CD4-positive, alpha-beta T cell treated with Interleukin-15 for 4 hours (primary cell): ENCODE data around the gene PCDHA7.
"Not testable (repeated sequence)": the region's sequence is repeated elsewhere in the genome, so short reads cannot be mapped to it uniquely, and the experiment has no call there.

Experiments used
- DNase-seq: peaks from one replicate; pipeline ENCODE4 v3.0.0-alpha.2; 2020; ENCODE audit warnings: low spot score

PCDHA7 gene

DNA sequence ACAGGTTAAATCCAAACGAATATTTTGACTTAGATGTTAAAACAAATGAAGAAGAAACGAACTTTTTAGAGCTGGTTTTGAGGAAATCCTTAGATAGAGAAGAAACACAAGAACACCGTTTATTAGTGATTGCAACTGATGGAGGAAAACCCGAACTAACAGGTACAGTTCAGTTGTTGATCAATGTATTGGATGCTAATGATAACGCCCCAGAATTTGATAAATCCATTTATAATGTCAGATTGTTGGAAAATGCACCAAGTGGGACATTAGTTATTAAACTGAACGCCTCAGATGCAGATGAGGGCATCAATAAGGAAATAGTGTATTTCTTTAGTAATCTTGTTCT, 11.8 kb upstream of the PCDHA7 start:
- no peak for DNase-seq

DNA sequence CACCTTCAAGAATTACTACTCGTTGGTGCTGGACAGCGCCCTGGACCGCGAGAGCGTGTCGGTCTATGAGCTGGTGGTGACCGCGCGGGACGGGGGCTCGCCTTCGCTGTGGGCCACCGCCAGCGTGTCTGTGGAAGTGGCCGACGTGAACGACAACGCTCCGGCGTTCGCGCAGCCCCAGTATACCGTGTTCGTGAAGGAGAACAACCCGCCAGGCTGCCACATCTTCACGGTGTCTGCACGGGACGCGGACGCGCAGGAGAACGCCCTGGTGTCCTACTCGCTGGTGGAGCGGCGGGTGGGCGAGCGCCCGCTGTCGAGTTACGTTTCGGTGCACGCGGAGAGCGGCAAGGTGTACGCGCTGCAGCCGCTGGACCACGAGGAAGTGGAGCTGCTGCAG, 11.1 kb upstream of the PCDHA7 start:
- not testable (repeated sequence) for DNase-seq

DNA sequence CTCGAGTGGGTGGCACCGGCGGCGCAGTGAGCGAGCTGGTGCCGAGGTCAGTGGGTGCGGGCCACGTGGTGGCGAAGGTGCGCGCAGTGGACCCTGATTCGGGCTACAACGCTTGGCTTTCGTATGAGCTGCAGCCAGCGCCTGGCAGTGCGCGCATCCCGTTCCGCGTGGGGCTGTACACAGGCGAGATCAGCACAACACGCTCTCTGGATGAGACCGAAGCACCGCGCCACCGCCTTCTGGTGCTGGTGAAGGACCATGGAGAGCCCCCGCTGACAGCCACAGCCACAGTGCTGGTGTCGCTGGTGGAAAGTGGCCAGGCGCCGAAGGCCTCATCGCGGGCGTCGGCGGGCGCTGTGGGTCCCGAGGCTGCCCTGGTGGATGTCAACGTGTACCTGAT, 10.6 kb upstream of the PCDHA7 start:
- DNase-seq, result no peak

DNA sequence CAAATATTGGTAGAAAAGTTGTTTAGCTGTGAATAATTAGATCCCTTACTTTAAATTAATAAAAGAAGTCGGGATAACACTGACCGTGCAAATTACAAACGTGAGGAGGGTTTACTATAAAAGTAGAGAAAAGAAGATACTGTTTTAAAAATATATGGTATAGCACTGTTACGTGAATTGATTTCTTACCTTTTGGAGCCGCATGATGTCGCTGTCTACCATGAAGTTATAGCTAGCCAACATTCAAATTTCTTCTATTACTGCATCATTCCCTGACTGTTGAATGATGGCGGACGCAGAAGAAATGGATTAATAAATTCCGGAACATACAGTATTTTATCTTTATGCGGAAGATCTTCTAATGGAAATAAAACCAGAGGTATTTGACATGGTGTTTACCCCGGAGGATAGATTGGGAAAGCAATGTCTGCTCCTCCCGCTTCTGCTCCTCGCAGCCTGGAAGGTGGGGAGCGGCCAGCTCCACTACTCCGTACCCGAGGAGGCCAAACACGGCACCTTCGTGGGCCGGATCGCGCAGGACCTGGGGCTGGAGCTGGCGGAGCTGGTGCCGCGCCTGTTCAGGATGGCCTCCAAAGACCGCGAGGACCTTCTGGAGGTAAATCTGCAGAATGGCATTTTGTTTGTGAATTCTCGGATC, 6.2 kb upstream of the PCDHA7 start, which contains the start of gene PCDHA6:
TSS of gene PCDHA6 (plus strand) at position 257 of the 658 bp plus-strand sequence. CDS start at position 389, 132 bp downstream.
- DNase-seq, result no peak

DNA sequence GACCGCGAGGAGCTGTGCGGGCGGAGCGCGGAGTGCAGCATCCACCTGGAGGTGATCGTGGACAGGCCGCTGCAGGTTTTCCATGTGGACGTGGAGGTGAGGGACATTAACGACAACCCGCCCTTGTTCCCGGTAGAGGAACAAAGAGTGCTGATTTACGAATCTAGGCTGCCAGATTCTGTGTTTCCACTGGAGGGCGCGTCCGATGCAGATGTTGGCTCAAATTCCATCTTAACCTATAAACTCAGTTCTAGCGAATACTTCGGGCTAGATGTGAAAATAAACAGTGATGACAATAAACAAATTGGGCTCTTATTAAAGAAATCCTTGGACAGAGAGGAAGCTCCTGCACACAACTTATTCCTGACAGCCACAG, 5.7 kb upstream of the PCDHA7 start:
- no peak for DNase-seq

DNA sequence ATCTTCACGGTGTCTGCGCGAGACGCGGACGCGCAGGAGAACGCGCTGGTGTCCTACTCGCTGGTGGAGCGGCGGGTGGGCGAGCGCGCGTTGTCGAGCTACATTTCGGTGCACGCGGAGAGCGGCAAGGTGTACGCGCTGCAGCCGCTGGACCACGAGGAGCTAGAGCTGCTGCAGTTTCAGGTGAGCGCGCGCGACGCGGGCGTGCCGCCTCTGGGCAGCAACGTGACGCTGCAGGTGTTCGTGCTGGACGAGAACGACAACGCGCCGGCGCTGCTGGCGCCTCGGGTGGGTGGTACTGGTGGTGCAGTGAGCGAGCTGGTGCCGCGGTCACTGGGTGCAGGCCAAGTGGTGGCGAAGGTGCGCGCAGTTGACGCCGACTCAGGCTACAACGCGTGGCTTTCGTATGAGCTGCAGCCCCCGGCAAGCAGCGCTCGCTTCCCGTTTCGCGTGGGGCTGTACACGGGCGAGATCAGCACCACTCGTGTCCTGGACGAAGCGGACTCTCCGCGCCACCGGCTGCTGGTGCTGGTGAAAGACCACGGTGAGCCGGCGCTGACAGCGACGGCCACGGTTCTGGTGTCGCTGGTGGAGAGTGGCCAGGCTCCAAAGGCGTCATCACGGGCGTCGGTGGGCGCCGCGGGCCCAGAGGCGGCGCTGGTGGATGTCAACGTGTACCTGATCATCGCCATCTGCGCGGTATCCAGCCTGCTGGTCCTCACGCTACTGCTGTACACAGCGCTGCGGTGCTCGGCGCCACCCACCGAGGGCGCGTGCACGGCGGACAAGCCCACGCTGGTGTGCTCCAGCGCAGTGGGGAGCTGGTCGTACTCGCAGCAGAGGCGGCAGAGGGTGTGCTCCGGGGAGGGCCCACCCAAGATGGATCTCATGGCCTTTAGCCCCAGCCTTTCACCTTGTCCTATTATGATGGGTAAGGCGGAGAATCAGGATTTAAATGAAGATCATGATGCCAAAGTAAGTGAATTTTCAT, 4.3 kb upstream of the PCDHA7 start:
- DNase-seq, result not testable (repeated sequence)

DNA sequence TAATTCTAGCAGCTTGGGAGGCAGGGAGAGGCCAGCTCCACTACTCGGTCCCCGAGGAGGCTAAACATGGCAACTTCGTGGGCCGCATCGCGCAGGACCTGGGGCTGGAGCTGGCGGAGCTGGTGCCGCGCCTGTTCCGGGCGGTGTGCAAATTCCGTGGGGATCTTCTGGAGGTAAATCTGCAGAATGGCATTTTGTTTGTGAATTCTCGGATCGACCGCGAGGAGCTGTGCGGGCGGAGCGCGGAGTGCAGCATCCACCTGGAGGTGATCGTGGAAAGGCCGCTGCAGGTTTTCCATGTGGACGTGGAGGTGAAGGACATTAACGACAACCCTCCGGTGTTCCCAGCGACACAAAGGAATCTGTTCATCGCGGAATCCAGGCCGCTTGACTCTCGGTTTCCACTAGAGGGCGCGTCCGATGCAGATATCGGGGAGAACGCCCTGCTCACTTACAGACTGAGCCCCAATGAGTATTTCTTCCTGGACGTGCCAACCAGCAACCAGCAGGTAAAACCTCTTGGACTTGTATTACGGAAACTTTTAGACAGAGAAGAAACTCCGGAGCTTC, 455 bp downstream of the PCDHA7 start:
- not testable (repeated sequence) for DNase-seq

DNA sequence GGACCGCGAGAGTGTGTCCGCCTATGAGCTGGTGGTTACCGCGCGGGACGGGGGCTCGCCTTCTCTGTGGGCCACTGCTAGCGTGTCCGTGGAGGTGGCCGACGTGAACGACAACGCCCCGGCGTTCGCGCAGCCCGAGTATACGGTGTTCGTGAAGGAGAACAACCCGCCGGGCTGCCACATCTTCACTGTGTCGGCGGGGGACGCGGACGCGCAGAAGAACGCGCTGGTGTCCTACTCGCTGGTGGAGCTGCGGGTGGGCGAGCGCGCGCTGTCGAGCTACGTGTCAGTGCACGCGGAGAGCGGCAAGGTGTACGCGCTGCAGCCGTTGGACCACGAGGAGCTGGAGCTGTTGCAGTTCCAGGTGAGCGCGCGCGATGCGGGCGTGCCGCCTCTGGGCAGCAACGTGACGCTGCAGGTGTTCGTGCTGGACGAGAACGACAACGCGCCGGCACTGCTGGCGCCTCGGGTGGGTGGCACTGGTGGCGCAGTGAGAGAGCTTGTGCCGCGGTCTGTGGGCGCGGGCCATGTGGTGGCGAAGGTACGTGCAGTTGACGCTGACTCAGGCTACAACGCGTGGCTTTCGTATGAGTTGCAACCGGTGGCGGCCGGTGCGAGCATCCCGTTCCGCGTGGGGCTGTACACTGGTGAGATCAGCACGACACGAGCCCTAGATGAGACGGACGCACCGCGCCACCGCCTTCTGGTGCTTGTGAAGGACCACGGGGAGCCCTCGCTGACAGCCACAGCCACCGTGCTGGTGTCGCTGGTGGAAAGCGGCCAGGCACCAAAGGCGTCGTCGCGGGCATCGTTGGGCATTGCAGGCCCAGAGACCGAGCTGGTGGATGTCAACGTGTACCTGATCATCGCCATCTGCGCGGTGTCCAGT, 1.8 kb downstream of the PCDHA7 start:
- no peak for DNase-seq

DNA sequence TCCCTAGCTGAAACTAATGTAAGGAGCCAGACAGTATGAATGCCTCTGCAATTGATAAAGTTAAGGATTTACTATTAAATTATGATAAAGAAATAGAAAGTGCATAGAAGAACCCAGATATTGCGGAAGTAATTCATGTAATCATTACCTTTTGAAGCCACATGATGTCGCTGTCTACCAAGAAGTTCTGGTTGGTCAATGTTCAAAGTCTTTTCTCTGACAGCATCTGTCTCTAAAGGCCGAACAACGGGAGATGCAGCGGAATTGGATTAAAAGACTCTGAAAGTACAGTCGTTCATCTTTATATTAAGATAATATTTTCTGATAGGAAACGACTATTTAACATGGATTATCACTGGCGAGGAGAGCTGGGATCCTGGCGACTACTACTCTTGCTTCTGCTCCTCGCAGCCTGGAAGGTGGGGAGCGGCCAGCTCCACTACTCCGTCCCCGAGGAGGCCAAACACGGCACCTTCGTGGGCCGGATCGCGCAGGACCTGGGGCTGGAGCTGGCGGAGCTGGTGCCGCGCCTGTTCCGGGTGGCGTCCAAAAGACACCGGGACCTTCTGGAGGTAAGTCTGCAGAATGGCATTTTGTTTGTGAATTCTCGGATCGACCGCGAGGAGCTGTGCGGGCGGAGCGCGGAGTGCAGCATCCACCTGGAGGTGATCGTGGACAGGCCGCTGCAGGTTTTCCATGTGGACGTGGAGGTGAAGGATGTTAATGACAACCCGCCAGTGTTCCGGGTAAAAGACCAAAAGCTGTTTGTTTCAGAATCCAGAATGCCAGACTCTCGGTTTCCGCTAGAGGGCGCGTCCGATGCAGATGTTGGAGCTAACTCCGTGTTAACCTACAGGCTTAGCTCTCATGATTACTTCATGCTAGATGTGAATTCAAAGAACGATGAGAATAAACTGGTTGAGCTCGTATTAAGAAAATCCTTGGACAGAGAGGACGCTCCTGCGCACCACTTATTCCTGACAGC, 7.2 kb downstream of the PCDHA7 start, which contains the start of gene PCDHA8:
TSS of gene PCDHA8 (plus strand) at position 210 of the 985 bp plus-strand sequence. CDS start at position 345, 135 bp downstream.
- no peak for DNase-seq

DNA sequence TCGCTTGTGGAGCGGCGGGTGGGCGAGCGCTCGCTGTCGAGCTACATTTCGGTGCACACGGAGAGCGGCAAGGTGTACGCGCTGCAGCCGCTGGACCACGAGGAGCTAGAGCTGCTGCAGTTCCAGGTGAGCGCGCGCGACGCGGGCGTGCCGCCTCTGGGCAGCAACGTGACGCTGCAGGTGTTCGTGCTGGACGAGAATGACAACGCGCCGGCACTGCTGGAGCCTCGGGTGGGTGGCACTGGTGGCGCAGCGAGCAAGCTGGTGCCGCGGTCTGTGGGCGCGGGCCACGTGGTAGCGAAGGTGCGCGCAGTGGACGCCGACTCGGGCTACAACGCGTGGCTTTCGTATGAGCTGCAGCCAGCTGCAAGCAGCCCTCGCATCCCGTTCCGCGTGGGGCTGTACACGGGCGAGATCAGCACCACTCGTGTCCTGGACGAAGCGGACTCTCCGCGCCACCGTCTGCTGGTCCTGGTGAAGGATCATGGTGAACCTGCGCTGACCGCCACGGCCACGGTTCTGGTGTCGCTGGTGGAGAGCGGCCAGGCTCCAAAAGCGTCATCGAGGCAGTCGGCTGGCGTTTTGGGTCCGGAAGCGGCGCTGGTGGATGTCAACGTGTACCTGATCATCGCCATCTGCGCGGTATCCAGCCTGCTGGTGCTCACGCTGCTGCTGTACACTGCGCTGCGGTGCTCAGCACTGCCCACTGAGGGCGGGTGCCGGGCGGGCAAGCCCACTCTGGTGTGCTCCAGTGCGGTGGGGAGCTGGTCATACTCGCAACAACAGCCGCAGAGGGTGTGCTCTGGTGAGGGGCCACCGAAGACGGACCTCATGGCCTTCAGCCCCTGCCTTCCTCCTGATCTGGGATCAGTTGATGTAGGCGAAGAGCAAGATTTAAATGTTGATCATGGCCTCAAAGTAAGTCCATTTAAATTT, 9.0 kb downstream of the PCDHA7 start:
- no peak for DNase-seq

DNA sequence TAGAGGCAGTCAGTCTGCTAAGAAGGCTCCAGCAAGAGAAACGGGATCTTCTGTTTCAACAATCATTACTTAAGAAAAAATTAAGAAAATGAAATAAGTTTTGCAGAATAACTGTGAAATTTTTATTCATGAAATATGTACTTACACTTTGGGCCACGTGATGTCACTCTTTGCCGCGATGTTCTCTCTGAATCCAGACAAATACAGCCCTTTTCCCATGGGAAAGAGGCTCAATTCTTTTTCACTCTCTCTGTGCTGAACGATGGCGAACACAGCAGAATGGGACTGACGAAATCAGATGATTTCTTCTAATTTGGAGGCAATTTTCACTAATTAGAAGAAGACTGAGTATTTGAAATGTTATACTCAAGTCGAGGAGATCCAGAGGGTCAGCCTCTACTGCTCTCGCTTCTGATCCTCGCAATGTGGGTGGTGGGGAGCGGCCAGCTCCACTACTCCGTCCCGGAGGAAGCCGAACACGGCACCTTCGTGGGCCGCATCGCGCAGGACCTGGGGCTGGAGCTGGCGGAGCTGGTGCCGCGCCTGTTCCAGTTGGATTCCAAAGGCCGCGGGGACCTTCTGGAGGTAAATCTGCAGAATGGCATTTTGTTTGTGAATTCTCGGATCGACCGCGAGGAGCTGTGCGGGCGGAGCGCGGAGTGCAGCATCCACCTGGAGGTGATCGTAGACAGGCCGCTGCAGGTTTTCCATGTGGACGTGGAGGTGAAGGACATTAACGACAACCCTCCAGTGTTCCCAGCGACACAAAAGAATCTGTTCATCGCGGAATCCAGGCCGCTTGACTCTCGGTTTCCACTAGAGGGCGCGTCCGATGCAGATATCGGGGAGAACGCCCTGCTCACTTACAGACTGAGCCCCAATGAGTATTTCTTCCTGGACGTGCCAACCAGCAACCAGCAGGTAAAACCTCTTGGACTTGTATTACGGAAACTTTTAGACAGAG, 14.4 kb downstream of the PCDHA7 start, which contains the start of gene PCDHA9:
TSS of gene PCDHA9 (plus strand) at position 244 of the 964 bp plus-strand sequence. CDS start at position 358, 114 bp downstream.
- DNase-seq, result not testable (repeated sequence)

DNA sequence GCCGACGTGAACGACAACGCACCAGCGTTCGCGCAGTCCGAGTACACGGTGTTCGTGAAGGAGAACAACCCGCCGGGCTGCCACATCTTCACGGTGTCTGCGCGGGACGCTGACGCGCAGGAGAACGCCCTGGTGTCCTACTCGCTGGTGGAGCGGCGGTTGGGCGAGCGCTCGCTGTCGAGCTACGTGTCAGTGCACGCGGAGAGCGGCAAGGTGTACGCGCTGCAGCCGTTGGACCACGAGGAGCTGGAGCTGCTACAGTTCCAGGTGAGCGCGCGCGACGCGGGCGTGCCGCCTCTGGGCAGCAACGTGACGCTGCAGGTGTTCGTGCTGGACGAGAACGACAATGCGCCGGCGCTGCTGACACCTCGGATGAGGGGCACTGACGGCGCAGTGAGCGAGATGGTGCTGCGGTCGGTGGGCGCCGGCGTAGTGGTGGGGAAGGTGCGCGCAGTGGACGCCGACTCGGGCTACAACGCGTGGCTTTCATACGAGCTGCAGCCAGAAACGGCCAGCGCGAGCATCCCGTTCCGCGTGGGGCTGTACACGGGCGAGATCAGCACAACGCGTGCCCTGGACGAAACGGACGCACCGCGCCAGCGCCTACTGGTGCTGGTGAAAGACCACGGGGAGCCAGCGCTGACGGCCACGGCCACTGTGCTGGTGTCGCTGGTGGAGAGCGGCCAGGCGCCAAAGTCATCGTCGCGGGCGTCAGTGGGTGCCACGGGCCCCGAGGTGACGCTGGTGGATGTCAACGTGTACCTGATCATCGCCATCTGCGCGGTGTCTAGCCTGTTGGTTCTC, 16.0 kb downstream of the PCDHA7 start:
- DNase-seq, result not testable (repeated sequence)

DNA sequence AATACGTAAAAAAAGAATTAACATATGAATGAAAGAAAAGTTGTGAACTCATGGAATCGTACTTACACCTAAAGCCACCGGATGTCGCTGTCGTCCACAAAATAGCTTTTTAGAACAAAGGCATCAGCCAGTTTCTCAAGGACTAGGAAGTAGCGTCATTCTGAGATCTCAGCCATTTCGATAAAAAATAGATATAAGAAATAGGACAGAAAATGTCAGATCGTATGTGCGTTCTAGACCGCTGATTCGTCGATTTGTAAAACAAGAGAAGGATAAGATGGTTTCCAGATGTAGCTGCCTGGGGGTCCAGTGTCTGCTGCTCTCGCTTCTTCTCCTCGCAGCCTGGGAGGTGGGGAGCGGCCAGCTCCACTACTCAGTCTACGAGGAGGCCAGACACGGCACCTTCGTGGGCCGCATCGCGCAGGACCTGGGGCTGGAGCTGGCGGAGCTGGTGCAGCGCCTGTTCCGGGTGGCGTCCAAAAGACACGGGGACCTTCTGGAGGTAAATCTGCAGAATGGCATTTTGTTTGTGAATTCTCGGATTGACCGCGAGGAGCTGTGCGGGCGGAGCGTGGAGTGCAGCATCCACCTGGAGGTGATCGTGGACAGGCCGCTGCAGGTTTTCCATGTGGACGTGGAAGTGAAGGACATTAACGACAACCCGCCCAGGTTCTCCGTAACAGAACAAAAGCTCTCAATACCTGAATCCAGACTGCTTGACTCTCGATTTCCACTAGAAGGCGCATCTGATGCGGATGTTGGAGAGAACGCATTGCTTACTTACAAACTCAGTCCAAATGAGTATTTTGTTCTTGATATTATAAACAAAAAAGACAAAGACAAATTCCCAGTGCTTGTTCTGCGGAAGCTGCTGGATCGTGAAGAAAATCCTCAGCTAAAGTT, 22.0 kb downstream of the PCDHA7 start, which contains the start of gene PCDHA10:
TSS of gene PCDHA10 (plus strand) at position 126 of the 903 bp plus-strand sequence. CDS start at position 278, 152 bp downstream.
- no peak for DNase-seq

DNA sequence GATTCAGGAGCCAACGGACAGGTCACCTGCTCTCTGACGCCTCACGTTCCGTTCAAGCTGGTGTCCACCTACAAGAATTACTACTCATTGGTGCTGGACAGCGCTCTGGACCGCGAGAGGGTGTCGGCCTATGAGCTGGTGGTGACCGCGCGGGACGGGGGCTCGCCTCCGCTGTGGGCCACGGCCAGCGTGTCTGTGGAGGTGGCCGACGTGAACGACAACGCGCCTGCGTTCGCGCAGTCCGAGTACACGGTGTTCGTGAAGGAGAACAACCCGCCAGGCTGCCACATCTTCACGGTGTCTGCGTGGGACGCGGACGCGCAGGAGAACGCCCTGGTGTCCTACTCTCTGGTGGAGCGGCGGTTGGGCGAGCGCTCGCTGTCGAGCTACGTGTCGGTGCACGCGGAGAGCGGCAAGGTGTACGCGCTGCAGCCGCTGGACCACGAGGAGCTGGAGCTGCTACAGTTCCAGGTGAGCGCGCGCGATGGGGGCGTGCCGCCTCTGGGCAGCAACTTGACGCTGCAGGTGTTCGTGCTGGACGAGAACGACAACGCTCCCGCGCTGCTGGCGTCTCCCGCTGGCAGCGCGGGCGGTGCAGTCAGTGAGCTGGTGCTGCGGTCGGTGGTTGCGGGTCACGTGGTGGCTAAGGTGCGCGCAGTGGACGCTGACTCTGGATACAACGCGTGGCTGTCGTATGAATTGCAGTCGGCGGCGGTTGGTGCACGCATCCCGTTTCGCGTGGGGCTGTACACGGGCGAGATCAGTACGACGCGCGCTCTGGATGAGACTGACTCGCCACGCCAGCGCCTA, 23.3 kb downstream of the PCDHA7 start:
- DNase-seq, result no peak

DNA sequence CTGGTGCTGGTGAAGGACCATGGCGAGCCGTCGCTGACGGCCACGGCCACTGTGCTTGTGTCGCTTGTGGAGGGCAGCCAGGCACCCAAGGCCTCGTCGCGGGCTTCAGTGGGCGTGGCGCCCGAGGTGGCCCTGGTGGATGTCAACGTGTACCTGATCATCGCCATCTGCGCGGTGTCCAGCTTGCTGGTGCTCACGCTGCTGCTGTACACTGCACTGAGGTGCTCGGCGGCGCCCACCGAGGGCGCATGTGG, 23.8 kb downstream of the PCDHA7 start:
- no peak for DNase-seq
